Heart right ventricle (tissue), 16 donors: ENCODE results near the gene FNDC10. TPM values are rescaled to one million over a fixed set of nuclear protein-coding genes. Genes with fewer than 3 reads are reported as not detected.

Experiments used
- ATAC-seq, 8 donors: fragments of 200-7000 bp; cut with Tn5 transposase; one replicate each; pipeline ENCODE4 v1.9.1; 2020; ENCODE audit warnings: mild to moderate bottlenecking in 8 of 8, moderate library complexity in 8 of 8, moderate number of reproducible peaks in 1 of 8
- DNase-seq, 2 donors: peaks; one replicate each; pipeline ENCODE4 v3.0.0-alpha.2; 2020
- H3K27ac ChIP-seq, 10 donors: fragments of 200-600 bp; sonication (generic) in 2 of 10; one replicate each; pipeline versions ENCODE4 v1.5.0 to v1.8.0; 2020 to 2022; ENCODE audit warnings: mild to moderate bottlenecking in 3 of 10
- H3K27me3 ChIP-seq, 7 donors: fragments of 200-600 bp; one replicate each; pipeline ENCODE4 v1.8.0; 2021 to 2022; ENCODE audit warnings: mild to moderate bottlenecking in 2 of 7
- H3K36me3 ChIP-seq, 9 donors: fragments of 200-600 bp; sonication (generic) in 1 of 9; one replicate each; pipeline versions ENCODE4 v1.5.0 to v1.8.0; 2020 to 2022; ENCODE audit warnings: mild to moderate bottlenecking in 2 of 9
- H3K4me1 ChIP-seq, 9 donors: fragments of 200-600 bp; sonication (generic) in 1 of 9; one replicate each; pipeline versions ENCODE4 v1.5.0 to v1.8.0; 2020 to 2022; ENCODE audit warnings: mild to moderate bottlenecking in 4 of 9
- H3K4me3 ChIP-seq, 10 donors: fragments of 200-600 bp; sonication (generic) in 2 of 10; one replicate each; pipeline versions ENCODE4 v1.5.0 to v1.8.0; 2020 to 2022; ENCODE audit warnings: mild to moderate bottlenecking in 7 of 10, moderate library complexity in 2 of 10
- H3K9me3 ChIP-seq, 11 donors: fragments of 200-600 bp in 10 of 11; sonication (generic) in 2 of 11; one replicate each; pipeline versions ENCODE4 v1.5.0 to v1.8.0; 2013 to 2022; ENCODE audit warnings: mild to moderate bottlenecking in 2 of 11, control low read depth in 1 of 11, moderate library complexity in 1 of 11
- WGBS, 2 donors: extraction: QIAGEN DNeasy Blood & Tissue Kit; methylation state at CpG; one replicate each; pipeline ENCODE4 v1.1.7; 2013; ENCODE audit warnings: inconsistent platforms in 1 of 2; 5-methylcytosine and 5-hydroxymethylcytosine counted together
- intact Hi-C, 10 donors: fragments of 100-400 bp; cut with DNase I; formaldehyde crosslinking; loops; one replicate each; pipeline versions ENCODE4 v1.11.1 to v1.14.2; 2022
- polyA plus RNA-seq, 2 donors: library from polyadenylated mRNA; stranded (reverse); fragments of 200-250 nt; gene quantifications; one replicate each; pipeline ENCODE4 v1.2.3, GENCODE V29; 2013
- total RNA-seq, 10 donors: library from RNA; stranded (reverse); fragmentation: NEBNext Ultra II Directional in 3 of 10; extraction: Animal tissue kit (Norgen Biotek cat#: 25700) in 3 of 10; gene quantifications; one replicate each; pipeline versions ENCODE4 v1.2.1 to v1.2.4, GENCODE V29; 2021 to 2023
- TF ChIP-seq, protein P1 (sequence below), 9 donors: fragments of 200-600 bp; sonication (generic) in 2 of 9; IDR thresholded peaks; one replicate each; pipeline versions ENCODE4 v1.5.0 to v1.8.0; 2021 to 2022; ENCODE audit warnings: antibody characterized with exemption in 9 of 9, mild to moderate bottlenecking in 5 of 9, moderate library complexity in 1 of 9
- donor health status: Arrhythmogenic right ventricular cardiomyopathy.
- donor health status: ischemic (EF 13 %, LVEDD 7.1; RV severe dilation, severe dysfunction).
- donor health status: healthy with polysubstance abuse.
- donor health status: DM: no; HTN: yes; CAD: no.
- donor health status: DM: no; HTN: no; CAD: no.
- donor health status: ischemic (EF 25% LVEDD 6.9; RV normal size, moderate dysfunction).
- donor health status: ischemic (EF 25% LVEDD 5.7; RV mildly dilated, moderate dysfunction).
- donor health status: healthy.
- donor health status: DM: yes; HTN: yes; CAD: no.
- donor health status: Ischemic cardiomyopathy.
- donor health status: ischemic (EF 35%, LVEDD 5.7; RV mildly dilated, moderate dysfunction).
- donor health status: nonischemic (EF 11% LVEDD 7.7; RV severe dilation, severe dysfunction).
- donor health status: DM: yes; HTN: yes; CAD: no.
- donor health status: PGD.
- donor health status: ischemic (EF 29% LVEDD 5.4; RV normal size, mild dysfunction).
- donor health status: nonischemic (EF 23%, LVEDD 6.1; RV moderate dilation, normal function).

The FNDC10 gene
- total and polyA plus RNA-seq, 12 donors = 0.66 to 5.9 (median 2.3) TPM

DNA sequence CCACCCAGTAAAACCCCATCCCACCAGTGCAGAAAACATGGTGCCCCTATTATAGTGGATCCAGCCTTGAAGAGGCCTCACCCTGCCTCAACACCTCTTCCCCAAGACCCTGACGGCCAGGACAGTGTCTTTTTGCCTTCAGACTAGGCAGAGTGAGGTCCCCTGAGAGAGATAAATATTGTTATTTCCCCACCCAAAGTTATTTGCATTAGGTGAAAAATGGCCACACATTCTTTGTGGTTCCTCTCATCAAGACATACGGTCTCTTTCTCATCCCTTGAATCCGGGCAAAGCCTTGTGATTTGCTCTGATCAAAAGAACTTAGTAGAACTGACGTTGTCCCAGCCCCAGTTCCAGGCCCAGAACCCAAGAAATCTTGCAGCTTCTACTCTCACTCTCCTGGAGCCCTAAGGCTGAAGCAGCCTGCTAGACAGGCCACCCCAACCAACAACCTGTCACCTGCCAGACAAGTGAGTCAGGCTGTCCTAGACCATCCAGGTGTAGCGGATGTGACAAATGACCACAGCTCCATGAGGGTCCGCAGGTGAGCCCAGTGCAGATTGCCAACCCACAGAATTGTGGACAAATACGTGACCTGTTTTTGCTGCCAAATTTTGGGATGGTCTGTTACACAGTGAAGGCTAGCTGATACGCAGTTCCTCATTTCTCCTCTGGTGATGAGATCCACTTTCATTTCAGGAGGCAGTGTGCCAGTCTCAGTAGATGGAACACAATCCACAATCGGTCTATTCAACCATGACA lies 17.2 kb downstream of the FNDC10 start:
- intact Hi-C loops = no loop called here
- 72 to 79% methylated on average over 9 of the region's 9 CpGs for WGBS, 2 donors
- Histone ChIP-seq H3K4me3 (no peak overlapping the region), H3K9me3 (no peaks in the 10 kb centered on the region), H3K27ac (no peak overlapping the region), H3K4me1 (no peaks in the 10 kb centered on the region), H3K36me3 (no peaks in the 10 kb centered on the region), H3K27me3 (peaks cover 0 to 47% (median 19%) of the 10 kb centered on the region in 7 donors)
- no peak for ATAC-seq
- no peak for DNase-seq
- TF ChIP-seq, protein P1, sequence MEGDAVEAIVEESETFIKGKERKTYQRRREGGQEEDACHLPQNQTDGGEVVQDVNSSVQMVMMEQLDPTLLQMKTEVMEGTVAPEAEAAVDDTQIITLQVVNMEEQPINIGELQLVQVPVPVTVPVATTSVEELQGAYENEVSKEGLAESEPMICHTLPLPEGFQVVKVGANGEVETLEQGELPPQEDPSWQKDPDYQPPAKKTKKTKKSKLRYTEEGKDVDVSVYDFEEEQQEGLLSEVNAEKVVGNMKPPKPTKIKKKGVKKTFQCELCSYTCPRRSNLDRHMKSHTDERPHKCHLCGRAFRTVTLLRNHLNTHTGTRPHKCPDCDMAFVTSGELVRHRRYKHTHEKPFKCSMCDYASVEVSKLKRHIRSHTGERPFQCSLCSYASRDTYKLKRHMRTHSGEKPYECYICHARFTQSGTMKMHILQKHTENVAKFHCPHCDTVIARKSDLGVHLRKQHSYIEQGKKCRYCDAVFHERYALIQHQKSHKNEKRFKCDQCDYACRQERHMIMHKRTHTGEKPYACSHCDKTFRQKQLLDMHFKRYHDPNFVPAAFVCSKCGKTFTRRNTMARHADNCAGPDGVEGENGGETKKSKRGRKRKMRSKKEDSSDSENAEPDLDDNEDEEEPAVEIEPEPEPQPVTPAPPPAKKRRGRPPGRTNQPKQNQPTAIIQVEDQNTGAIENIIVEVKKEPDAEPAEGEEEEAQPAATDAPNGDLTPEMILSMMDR (IDR thresholded peaks at IDR 0.05) = no peak

DNA sequence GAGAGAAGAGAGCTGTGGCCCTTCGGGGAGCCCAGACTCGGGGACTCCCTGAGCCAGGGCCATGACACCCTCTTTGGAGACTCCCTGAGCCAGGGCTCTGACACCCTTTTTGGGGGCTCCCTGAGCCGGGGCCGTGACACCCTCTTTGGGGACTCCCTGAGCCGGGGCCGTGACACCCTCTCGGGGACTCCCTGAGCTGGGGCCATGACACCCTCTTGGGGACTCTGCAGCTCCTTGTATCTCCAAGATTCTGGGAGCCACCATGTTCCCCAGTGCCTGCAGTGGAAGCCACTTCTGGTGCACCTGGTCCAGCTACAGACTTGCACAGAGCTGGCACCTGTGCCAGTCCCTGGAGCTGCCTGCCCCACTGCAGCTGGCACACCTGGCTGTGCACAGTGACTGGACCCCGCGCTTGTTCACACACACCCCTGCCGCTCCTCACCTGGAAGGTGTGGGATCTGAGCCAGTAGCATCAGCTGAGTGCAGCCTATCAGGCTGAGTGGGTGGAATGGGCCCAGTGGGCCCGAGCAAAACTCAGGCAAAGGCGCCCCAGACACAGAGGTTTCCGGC lies 21.5 kb downstream of the FNDC10 start:
- TF ChIP-seq, protein P1 (IDR thresholded peaks at IDR 0.05) = no peak
- no peak for DNase-seq
- no peak for ATAC-seq
- WGBS, 2 donors = 84 to 85% methylated on average over 13 of the region's 13 CpGs
- H3K27ac ChIP-seq = no peak overlapping the region
- no peak overlapping the region for H3K4me3 ChIP-seq
- peaks cover 0 to 16% (median 11%) of the 10 kb centered on the region in 9 donors for H3K4me1 ChIP-seq
- intact Hi-C loops = loop anchor here in 4 of 10 donors (5.0 to 10.0 kb wide), 2 partner anchors 34 to 146 kb away; partner anchors contain the start of gene CDK11A (in 1 of the 4)
- H3K9me3 ChIP-seq = no peaks in the 10 kb centered on the region
- H3K27me3 ChIP-seq = peaks cover 0 to 34% (median 11%) of the 10 kb centered on the region in 7 donors
- no peaks in the 10 kb centered on the region for H3K36me3 ChIP-seq

DNA sequence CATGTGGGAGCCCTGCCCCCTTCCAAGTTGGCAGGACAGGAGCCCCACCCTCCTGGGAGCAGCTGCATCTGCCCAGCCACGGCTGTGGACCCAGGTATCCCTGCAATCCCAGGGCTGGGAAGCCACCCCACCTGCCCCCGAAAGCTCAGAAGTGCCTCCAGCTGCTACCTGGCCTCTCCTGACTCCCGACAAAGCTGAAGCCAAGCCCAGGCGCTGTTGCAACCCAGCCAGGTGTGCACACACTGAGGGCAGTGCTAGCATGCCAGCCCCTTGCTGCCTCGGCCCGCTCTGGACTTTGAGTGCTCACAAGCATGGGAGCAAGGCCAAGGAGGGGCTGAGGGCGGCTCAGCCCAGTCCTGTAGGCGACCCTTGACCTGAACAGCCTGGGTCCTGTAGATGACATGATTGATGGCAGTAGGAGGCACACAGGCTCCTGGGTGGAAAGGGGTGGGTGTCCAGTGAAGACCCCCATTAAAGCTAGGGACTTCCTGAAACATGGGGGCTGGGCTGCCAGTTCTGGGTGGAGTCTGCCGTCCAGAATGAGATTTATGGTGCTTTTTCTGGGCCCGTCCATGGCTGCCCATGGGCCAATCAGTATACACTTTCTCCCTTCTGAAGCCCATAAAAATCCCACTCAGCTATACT lies 22.4 kb downstream of the FNDC10 start:
- Histone ChIP-seq H3K27ac (no peak overlapping the region), H3K4me3 (no peak overlapping the region), H3K27me3 (peaks cover 0 to 30% (median 8%) of the 10 kb centered on the region in 7 donors), H3K36me3 (peaks cover 0 to 8% (median 0%) of the 10 kb centered on the region in 9 donors), H3K4me1 (peaks cover 0 to 25% (median 21%) of the 10 kb centered on the region in 9 donors), H3K9me3 (no peaks in the 10 kb centered on the region)
- DNase-seq (no peak), ATAC-seq (no peak)
- 57 to 58% methylated on average over 10 of the region's 10 CpGs for WGBS, 2 donors
- intact Hi-C loops = loop anchor here in 4 of 10 donors (5.0 to 10.0 kb wide), 2 partner anchors 35 to 147 kb away; partner anchors contain the start of gene CDK11A (in 1 of the 4)
- TF ChIP-seq, protein P1 (IDR thresholded peaks at IDR 0.05) = no peak
